Activated CD8-positive, alpha-beta memory T cell treated with anti-CD3 and anti-CD28 coated beads for 24 hours (primary cell): Measurements from ENCODE around the gene RAB5A.
A peak's percentile ranks its signal among the peaks of the same experiment; 100 is the strongest.
"Not testable (repeated sequence)": the region's sequence is repeated elsewhere in the genome, so short reads cannot be mapped to it uniquely, and the experiment has no call there.

ENCODE experiments used
- DNase-seq: peaks from one replicate; pipeline ENCODE4 v3.0.0-alpha.2; 2020

Gene RAB5A, protein sequence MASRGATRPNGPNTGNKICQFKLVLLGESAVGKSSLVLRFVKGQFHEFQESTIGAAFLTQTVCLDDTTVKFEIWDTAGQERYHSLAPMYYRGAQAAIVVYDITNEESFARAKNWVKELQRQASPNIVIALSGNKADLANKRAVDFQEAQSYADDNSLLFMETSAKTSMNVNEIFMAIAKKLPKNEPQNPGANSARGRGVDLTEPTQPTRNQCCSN

DNA sequence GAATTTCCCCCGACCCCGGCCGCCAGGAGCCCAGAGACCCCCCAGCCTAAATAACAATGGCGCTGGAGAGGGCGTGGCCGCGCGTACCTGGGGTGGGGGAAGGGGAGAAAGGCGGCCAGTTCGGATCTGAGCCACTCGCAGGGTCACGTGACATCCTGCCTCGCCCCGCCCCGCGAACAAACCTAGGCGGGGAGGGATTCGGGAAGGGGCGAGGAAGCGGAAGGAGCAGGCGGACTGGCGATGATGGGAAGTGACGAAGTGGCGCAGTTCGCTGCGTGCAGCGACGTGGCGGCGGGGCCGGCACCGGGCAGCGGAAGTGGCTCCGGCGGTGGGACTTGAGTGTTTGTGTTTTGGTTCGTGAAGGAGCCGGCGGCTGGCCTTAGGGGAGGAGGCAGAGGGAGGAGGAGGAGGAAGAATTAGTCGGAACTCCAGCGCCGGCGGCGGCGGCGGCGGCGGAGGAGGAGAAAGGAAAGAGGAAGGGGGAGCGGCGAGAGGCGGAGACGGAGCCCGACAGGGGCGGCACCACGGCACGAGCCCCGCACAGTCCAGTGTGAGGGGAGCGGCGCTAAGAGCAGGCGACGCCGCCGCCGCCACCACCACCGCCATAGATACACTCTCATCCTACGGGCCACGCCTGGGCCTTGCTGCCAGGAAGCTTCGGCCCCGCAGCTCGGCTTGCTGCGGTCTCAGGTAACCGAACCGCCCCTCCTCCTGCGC is at the start of gene RAB5A:
RAB5A (plus strand) TSS at position 266 of the 717 bp plus-strand sequence. CDS start 3,802 bp downstream, outside the sequence.
- peak; percentile 97 for DNase-seq

DNA sequence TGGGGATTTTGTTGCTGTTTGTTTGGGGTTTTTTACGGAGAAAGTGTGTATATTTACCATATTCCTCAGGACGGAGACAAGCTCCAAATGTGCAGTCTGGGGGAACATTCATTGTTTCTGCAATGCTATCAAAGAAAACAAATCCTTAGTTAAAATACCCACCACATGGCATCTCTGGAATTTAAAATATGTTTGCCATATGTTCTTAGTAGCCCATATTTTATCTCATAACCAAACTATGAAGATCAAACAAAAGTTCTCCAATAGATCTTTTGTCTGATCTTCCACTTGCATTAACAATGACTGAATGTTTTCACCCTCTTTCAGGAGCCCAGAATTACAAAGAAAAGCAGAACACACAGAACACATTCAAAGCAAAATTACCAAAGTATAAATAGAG is 48.2 kb upstream of the RAB5A start:
- no peak for DNase-seq

DNA sequence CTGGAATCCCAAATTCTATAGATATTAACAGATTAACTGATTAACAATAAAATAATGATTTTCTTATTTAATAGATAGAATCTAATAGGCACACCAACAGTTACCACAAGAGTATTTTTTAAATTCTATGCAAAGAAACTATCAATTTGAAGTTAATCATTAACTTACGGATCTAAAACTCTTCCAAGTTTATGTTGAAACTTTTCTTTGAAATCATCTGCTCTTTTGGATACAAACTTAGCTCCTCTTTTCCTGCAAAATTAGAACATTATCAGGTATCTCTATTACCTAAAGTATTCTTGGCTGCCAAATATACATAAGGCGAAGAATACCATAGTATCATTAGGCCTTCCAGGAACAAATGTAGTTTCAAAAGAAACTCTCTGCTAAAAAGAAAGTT is 47.6 kb upstream of the RAB5A start:
- DNase-seq, result no peak

DNA sequence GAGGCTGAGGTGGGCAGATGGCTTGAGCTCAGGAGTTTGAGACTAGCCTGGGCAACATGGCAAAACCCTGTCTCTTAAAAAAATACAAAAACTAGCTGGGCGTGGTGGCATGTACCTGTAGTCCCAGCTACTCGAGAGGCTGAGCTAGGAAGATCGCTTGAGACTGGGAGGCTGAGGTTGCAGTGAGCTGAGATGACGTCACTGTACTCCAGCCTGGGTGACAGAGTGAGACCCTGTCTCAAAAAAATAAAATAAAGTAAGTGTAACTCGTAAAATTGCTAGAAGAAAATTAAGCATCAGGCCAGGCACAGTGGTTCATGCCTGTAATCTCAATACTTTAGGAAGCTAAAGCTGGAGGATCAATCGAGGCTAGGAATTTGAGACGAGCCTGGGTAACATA is 47.1 kb upstream of the RAB5A start:
- not testable (repeated sequence) for DNase-seq

DNA sequence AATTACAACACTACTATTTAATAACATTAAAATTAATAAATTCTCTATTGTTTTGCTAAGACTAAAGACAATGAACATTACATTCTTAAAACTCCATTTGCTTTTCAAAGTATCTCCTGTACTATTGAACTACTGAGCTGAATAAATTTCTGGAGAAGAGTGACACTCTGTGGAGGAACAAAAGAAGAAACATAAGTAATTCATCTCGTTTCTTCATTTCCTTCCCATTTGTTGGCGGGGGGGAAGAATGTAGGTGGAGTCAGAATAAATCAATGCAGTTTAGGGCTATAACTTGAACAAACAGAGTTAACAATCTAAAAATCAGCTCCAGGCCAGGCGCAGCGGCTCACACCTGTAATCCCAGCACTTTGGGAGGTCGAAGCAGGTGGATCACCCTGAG is 45.6 kb upstream of the RAB5A start:
- no peak for DNase-seq

DNA sequence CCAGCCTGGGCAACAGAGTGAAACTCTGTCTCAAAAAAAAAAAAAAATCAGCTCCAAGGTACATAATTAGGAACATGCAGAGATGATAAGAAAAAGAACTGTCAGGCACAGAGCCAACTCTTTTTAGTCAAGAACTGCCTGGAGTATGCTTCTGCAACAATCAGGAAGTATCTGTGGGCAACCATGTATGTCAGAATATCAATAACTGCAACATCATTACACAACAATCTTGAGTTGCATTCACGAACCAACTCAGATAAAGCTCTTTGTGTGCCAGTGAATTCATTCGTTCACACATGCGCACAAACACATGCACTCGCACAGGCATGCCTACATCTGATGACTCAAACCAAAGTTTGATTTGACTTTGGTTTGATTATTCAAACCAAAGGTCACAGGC is 45.0 kb upstream of the RAB5A start:
- DNase-seq, result no peak

DNA sequence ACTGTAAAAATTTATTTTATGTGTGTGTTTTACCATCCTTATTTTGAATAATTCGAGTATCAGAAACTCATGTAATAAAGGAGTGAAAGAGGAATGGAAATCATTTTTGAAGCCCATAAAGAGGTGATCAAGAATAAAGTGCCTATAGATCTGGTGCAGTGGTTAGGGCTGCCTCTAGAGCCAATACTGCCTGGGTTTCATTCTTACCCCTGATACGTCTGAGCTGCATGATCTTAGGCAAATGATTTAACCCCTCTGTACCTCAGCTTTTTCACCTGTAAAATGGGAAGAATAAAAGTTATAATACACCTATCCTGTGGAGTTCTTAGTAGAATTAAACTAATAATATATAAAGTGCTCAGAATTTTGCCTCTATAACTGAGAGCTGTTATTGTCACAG is 43.2 kb upstream of the RAB5A start:
- no peak for DNase-seq

DNA sequence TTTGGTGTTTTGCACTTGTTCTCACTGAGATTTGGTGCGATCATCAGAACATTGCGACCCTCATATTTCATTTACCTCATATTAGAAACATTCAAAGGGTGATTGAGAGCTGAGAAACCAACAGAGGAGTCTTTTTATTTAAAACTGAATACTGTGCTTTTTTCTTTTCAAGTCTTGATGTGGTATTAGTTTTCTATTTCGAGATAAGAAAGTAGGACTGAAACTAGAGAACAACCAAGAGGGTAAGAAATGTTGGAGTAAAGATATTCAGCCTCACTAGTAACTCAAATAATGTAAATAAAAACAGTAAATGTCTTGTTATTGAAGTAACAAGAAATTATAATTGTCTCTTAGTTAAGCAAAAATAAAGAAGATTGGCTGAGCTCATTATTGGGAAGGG is 39.4 kb upstream of the RAB5A start:
- DNase-seq, result no peak

DNA sequence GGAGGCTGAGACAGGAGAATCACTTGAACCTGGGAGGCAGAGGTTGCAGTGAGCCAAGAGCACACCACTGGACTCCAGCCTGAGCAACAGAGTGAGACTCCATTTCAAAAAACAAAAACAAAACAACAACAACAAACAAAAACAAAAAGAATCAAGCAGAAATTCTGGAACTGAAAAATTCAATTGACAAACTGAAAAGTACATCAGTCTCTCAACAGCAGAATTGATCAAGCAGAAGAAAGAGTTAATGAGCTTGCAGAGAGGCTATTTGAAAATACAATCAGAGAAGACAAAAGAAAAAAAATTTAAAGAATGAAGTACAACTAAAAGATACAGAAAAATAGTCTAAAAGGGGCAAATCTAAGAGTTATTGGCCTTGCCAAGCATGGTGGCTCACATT is 35.4 kb upstream of the RAB5A start:
- DNase-seq, result no peak

DNA sequence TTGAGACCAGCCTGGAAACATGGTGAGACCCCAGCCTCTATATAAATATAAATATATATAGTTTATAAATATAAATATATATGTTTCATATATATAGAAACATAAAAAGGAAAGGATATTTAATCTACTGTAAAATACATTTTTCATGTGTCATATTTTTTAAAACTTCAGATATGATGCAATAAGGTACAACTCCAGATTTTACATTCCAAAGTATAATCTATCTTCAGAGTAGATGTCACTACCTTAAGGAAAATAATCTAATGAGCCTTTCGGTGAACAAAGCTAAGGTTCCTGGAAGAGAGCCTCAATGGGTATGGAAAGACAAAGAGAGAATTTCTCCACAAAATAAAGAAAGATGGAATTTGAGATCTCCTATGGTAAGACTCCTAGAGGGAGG is 29.7 kb upstream of the RAB5A start:
- DNase-seq, result no peak

DNA sequence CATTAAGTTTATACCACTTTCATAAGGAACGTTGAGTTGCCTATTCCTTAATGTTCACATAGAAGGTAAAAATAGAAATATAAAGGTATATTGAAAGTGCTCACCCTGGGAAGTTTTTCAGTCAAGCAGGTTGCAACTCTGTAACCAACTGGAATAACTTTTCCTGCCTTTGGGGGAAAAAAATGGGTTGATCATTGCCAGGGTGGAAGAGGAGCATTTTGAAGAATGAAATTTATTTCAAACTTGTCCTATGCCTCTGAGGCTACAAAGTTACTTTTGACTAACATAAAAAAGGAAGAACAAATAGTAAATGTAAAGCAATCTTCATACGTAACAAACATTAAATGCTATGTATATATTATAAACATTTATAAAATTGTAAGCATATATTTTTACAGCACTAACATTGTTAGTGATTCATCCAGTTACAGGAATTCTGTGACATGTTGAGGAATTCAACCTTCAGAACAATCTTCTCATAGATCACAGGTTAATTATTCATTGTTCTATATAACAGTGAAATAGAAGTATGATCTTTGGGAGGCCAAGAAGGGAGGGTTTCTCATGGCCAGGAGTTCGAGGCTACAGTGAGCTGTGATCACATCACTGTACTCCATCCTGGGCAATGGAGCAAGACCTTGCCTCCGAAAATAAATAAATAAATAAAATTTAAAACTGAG is 26.4 kb upstream of the RAB5A start:
- no peak for DNase-seq

DNA sequence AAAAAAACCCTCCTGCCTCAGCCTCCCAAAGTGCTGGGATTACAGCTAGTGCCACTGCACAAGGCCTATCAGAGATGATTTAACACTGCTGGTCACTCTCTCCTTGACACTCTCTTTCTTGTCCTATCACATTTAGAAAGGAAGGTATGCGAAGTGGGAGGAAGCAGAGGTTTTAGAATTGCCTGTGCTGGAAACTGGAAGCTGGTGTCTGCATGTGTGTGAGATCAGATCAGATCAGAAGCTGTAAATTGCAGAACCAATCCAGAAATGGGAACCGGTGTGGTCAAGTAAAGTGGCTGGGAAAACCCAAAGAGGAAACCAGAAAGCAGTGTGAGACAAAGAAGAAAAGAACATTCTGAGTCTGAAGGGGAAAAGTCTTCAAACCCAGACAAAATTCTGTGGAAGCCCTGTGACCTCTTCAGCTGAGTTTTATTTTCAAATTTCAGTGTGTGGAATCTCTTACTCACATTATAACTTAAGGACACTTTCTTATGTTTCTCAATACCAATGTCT is 15.7 kb upstream of the RAB5A start:
- DNase-seq, result no peak

DNA sequence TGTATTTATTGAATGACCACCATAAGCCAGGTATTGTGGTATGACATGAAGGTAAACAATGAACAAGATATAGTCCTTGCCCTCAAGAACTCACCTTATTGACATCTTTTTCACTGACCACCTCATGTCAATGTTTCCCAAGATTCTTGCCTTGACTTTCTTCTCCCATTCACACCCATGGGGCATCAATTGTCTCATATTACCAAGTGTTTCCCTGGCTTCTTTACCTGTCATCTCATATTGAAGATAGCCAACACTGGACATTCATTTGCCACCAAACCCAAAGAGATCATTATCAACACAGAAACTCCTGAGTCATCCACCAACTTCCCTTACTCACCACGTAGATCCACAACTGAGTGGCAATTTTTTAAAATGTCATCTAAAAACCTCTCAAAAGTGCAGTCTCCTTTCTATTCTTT is 15.1 kb upstream of the RAB5A start:
- no peak for DNase-seq

DNA sequence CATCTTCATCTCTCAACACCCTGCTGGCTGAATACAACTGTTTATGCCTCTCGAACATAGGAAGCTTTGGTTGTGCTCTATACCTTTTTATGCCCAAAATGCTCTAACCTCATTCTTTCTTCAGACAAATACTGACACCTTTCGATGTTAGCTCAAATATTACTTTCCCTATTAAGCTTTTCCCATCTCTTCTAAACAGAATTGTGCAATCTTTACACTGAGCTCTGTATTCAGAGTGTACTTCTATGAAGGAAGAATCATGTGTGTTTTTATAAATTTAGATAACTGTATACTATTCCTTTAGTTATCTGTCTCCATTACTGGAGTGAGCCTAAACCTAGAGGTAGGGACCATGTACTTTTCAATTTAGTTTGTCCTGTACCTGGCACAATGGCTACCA is 14.5 kb upstream of the RAB5A start:
- DNase-seq, result no peak

DNA sequence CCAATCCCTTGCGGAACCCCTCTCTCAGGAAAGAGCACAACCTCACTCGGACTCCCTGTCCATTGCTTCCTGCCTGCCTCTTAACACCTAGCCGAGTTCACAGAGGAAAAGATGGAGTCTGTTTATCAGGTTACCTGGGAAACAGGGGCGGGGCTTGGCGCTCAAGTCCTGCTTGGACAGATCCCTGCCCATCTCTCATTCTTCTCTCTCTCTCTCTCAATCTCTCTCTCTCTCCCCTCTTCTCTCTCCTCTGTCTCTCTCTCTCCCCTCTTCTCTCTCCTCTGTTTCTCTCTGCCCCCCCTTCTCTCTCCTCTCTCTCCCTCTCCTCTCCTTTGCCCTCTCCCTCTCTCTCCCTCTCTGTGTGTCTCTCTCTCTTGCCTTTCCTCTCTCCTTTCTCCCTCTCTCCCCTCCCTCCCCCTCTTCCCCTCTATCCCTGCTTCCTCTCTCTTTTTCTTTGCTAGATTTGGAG is 12.8 kb upstream of the RAB5A start, which contains the start of gene EFHB:
EFHB (minus strand) TSS at position 120 of the 469 bp plus-strand sequence. CDS start 199 bp downstream, outside the sequence.
- DNase-seq, result no peak

DNA sequence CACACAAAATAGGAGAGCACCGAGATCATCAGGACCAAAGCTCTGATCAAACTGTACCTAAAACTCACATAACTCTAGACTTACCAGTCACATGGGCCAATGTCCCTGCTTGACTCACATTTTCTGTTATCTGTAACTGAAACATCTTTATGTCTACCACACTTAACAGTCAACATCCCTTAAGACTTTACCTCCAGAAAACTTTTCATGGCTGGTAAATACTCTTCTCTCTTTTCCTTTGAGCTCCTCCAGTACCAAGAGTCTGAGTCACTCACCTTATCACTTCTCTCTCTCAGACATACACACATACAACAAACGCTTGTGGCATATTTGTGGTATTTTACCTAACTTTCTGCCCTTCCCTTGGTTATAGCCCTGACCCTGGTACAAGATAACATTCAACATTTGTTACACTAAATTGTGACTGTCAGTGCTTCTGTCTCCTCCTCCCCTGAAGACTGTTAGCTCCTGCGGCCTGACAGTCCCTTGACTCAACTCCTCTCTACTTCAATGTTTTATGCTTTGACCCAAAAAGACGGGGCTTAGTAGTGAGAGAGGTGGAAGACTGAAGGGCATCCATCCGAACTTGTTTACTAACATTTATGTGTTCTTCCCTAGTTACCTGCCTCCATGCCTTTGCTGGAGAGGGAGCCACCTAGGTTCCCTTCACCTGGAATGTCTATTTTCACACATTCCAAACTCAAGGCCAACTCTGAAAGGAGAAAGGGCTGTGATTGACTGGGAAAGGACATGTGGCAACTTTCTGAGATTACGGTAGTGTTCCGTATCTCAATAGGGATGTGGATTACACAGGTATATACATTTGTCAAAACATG is 9.2 kb upstream of the RAB5A start:
- DNase-seq, result no peak

DNA sequence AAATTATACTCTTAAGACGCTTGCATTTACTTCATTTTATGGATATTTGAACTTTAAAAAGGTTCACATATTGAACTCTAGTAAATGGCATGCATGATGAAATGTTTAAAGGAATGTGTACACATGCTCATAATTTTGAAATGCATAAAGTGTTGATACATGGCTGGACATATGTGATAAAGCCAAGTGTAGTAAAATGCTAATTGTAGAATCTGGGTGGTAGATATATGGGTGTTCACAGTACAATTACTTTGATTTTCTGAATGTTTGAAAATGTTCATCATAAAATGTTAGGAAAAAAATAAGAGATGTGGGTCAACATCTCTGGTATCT is 8.6 kb upstream of the RAB5A start:
- DNase-seq, result no peak

DNA sequence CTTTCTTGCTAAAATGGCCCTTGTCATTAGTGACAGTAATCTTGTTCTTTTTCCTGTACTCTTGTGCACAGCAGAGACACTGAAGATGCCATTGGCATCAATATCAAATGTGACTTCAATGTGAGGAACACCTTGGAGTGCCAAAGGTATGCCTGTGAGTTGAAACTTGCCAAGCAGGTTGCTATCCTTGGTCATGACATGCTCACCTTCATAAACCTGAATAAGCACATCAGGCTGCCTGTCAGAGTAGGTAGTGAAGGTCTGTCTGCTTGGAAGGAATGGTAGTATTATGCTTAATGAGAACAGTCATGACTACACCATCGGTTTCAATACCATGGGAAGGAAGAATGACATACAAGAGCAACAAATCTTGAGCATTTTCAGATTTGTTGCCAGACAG is 6.3 kb upstream of the RAB5A start:
- DNase-seq, result no peak

DNA sequence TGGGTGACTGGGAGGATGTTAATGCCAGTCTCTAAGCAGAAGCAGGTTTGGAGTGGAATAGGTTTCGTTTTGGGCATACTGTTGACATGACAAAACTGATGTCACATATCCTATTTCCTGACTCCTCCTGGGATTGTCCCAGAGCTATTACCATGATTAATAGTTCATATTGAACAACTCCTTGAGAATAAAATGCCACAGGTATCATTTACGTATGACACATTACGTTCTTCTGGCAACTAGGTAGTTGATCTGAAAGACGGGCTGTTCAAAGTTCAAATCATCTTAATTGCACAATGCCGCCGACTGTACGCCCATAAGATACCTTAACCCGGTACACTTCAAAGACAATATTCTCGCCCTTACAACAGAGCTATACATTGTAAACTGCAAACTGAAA is 1.4 kb upstream of the RAB5A start:
- no peak for DNase-seq

DNA sequence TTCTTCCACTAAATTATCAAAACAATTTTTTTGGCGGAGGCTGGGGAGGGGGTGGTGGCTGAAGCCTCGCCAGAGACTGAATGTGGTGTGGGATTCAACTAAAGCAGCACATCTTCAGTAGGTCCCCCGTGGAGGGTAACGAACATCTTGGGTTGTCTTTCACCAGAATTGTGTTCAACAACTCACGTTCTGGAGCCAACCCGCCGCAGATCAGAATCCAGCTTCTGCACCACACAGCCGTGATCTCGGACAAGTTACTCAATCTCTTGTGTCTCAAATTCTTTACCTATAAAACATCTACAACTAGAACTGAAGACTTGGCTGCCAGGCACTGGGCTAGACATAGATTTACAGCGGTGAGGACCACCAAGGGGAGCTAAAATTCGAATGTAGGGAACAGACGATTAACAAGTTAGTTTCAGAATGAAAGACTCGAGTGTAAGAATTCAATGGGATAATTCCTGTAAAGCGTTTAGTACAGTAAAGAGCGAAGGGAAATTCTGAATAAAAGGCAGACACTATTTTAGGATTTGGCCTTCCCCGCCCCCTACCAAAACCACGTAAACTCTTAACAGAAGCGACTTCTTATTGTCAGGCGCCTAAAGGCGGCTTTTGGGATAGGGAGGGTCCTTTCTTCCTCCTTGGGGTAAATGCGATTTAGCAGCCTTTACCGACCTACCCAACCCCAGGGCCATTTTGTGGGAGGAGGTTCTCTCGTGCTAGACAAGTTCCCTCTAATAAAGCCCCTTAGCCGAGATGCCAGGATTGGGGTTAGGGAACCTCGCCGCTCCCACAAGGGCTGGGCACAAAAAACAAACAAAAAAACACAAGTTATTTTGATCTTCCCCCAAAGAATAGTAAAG is 697 bp upstream of the RAB5A start:
- no peak for DNase-seq

DNA sequence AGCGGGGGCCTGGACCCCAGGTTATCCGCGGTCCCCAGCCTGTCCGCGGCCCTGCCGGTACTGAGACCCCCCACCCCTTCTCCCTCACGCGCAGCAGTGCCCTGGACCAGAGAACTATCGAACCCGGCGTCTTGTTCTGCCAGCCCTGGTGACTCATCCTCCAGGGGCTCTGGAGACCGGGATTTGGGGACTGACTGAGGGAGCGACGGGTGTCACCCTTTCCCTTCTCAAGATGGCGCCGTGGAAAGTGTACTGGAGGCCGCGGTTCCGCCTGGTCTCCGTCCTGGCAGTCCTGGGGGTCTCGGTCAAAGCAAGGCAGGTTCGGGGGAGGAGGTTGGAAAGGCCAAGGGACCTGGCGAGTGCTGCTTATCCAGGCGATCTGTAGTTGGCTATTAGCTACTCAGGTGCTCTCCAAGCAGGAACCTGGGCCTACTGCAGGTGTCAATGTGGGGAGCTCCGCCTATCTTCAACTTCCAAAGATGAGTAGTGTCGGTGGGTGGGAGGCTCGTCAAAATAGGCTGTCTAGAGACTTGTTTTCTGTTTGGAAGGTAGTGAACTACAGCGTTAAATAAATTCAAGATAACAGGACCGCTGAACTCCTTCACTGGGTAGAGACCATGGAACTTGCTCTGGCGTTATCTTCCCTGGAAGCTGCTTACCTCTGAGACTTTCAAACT is 790 bp downstream of the RAB5A start:
- DNase-seq, result peak; percentile 83
